ENCODE measurements around the gene CD33.
"Not testable (repeated sequence)": the region's sequence is repeated elsewhere in the genome, so short reads cannot be mapped to it uniquely, and the experiment has no call there.

Gene CD33

DNA sequence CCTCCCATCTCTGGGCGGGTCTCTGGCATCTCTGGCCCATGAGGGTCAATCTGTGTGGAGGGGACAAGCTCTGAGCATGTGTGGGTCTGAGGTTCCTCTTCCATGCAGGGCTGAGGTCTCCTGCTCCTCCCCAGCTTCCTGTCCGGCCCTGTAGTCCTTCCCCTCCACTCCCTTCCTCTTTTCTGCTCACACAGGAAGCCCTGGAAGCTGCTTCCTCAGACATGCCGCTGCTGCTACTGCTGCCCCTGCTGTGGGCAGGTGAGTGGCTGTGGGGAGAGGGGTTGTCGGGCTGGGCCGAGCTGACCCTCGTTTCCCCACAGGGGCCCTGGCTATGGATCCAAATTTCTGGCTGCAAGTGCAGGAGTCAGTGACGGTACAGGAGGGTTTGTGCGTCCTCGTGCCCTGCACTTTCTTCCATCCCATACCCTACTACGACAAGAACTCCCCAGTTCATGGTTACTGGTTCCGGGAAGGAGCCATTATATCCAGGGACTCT is at the start of gene CD33:
CD33 (plus strand) TSS at position 183 of the 496 bp plus-strand sequence; CDS start at position 222, 39 bp downstream.
- not testable (repeated sequence) for DNase-seq (ENCODE audit: low spot score)

DNA sequence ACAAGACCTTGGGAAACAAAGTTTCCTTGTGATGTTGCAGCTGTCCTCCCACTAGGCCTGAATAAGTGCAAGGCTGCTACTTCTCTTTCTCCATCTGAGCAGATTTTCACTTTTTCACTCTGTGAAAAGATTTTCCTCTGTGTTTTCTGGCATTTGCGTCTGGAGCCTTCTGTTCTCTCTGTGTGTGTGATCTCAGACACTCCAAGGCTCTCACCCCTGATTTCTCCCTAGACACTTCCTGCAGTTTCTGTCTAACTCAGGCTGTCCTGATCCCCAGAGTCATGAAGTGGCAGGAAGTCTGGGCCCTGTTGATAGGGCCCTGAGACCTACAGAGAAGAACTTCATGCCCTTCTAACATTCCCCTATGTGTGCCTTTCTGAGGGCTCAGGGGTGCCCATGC is 45.6 kb upstream of the CD33 start:
- DNase-seq (ENCODE audit: low spot score), result no peak

DNA sequence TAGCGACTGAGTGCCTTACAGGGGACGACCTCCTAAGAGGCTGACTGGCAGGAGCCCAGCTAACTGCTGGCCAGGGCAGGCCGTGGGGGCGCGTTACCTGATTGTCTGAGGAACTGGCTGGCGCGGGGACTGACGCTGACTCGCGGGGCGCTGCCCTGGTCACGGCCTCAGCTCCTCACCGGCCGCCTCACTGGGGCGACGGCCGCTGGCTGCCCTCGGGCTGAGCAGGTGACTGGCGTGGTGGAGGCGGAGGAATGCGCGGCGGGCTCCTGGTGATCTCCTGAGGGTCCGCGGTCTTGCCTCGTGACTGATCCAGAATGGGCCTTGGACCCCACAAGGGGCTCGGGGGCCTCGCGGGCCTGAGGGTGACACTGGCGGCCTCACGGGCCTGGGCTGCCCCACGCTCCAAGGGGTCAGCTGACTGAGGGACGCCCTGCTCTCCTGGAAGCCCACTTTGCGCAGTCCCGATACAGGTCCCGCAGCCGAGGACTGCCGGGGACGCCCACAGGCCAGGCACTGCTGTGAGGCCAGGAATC is 43.4 kb upstream of the CD33 start:
- DNase-seq (ENCODE audit: low spot score), result no peak

DNA sequence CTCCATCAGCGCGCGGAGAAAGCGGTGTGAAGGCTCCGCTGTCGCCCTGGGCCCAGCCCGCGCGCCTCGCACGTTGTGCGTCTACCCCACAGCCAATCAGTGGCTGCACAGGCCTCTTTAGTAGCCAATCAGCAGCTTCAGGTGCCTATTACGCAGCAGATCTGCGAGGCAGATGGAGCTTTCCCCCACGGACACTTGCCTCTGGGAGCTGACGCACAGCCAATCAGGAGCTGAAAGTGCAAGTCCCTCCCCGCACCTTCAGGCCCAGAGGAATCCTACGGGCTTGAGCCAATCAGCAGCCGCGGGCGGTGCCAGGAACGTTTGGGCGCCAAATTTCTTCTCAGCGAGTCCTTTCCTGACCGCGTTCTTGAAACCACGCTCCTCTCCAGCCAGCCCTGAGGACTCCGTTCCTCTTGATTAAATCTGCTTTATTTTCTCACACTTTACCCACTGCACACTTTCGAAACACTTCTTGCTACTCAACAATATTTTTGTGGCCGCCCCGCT is 42.9 kb upstream of the CD33 start:
- DNase-seq (ENCODE audit: low spot score), result no peak

DNA sequence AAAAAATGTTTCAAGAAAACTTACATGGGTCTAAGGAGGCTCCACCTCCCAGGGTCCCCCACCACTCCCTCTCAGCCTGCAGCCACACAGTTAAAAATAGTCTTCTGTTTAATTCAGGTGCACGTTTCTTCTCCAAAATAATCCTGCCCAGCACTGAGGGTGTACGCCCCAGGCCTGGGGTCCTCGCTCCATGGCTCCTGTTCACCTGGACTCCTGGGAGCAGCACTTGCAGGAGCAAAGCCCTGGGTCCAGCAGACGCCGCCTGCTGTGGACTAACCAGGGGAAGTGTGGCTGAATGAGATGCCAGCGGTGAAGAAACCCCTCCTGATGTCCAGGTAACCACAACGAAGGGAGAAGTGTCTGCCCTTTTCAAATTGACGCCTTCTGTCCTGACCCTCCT is 41.3 kb upstream of the CD33 start:
- DNase-seq (ENCODE audit: low spot score), result no peak

DNA sequence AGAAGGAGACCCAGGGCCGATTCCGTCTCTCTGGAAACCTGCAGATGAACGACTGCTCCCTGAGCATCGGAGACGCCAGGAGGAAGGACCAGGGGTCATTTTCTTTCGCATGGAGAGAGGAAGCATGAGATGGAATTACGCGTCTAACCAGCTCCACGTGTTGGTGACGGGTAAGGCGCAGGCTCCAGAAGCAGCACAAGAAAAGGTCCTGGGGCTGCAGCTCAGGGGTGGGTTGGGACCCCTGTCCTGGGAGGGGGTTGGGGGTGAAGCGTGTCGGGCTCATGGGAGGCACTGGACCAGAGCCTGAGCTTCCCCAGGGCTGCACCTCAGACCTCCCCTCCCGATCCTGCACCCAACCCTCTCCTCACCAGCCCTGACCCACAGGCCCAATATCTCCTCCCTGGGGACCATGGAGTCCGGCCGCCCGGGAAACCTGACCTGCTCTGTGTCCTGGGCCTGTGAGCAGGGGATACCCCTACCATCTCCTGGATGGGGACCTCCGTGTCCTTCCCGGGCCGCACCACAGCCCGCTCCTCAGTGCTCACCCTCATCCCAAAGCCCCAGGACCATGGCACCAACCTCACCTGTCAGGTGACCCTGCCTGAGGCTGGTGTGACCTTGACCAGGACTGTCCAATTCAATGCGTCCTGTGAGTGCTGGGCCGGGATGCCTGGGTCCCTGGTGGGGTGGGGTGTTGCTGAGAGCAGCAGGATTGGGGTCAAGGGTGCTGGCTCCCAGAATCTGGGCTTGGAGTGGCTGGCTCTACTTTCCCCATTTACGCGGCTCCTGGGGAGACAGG is 39.6 kb upstream of the CD33 start:
- DNase-seq (ENCODE audit: low spot score), result no peak

DNA sequence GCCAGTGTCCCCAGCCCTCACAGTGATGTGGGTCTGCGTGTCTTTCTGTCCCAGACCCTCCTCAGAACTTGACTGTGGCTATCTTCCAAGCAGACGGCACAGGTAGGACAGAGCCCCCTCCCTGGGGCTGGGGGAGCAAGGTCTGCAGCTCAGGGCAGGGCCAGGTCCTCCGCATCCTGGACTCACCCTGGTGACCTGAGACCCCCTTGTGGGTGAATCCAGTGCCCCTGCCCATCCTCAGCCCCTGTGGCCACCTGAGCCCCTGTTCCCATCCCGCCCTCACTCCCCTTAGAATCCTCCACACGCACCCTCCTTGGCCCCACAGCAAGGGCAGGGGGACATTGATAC is 39.0 kb upstream of the CD33 start:
- DNase-seq (ENCODE audit: low spot score), result no peak

DNA sequence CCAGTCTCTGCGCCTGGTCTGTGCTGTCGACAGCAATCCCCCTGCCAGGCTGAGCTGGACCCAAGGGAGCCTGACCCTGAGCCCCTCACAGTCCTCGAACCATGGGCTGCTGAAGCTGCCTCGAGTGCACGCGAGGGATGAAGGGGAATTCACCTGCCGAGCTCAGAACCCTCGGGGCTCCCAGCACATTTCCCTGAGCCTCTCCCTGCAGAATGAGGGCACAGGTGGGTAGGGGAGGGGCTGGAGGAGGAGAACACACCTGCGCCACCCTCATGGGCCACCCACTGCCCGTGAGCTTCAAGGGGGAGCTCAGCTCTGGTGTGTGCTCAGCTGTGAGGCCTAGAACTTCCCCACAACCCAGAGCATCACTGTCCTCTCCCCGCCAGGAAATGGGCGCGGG is 38.6 kb upstream of the CD33 start:
- no peak for DNase-seq (ENCODE audit: low spot score)

DNA sequence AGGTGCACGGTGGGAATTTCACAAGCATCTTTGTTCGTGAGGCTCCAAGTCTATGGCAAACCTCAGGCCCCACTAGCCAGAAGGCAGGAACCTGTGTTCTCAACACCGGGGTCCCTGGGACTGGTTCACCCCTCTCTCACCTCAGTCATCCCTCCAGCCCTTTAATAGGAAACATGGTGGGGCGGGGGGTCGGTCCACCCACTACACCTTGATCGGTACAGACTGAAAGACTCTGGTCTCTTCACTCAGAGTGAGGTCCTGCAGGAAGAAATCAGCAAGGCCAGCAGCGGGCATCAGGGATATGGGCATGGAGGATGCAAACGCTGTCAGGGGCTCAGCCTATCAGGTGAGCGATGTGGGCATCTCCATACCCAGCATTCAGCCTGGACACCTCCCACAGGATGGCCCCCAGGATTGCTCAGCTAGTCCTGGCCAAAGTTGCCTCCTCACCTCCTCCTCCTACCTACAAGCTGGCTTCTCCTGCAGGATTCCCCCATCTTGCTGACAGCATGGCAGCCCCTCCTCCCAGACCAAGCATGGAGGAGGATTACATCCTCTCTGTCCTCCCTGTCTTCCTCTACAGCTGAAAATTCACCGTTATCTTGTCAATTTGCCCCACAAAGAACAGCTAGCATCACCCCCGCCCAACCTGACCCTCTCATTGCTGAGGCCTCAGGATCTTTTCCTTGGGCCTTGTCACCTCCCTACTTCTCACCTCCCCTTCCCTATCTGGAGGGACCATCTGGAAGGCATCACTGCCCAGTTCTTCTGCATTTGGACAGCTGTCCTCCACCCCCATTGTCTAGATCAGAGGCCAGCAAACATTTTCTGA is 37.3 kb upstream of the CD33 start:
- no peak for DNase-seq (ENCODE audit: low spot score)

DNA sequence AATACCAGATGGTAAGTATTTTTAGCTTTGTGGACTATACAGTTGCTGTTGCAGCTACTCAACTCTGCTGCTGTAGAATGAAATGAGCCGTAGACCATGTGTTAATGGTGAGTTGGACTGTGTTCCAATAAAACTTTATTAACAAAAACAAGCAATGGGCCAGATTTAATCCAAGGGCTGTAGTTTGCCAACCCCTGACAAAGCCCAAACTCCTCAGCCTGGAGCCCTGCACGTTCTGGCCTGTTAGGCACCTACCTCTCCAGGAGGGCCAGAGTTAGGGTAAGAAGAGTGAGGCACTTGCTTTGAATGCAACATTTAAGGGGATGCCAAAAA is 36.7 kb upstream of the CD33 start:
- DNase-seq (ENCODE audit: low spot score), result no peak

DNA sequence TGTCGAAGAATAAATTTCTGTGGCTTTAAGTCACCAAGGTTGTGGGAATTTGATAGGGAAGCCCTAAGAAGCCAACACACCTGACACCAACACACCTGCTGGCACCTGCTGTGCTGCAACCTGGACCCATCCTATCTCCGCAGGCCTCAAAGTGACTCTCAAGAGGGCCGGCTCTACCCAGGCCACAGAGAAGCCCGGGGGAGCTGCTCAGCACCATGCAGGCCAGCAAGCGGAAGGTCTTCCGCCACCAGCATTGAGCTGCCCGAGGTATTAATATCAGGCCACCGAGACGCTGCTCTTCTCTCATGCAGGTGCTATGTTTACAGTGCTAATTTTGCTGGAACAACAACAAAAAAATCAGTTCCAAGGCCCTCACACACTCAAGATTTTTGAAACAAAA is 32.2 kb upstream of the CD33 start:
- DNase-seq (ENCODE audit: low spot score), result no peak

DNA sequence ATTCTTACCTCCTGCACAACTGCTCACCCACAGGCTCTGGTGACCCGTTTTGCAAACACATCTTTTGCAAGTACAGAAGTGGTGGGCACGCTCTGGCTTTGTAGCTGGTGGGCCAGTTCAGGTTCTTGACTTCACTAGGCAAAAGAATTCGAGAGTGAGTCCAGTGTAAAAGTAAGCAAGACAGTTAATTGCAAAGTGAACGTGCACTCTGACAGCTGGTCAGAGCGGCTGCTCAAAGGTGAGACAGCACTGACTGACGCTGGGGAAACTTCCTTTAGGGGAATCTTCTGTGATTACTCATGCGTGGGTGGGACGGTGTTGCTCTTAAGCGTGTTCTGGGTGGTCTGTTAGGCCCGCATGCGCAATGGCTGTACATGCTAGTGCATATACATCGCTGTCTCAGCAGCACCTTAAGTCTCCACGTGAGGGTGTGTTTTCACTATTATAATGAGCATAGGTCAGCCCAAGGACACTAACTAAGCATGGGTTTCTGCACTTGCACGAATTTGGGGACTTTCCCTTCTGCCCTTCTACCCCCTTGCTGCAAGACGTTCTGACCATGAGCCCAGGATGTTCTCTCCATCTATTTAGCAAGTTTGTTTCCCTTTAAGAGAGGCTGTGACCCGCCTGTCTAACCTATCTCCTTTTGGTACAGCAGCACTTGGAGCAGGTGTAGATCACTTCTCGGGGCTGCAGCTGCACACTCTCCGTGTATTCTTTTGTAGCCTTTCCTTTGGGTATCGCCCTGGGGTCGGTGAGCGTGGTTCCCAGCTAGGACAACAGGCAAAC is 30.2 kb upstream of the CD33 start:
- DNase-seq (ENCODE audit: low spot score), result peak; percentile 20

DNA sequence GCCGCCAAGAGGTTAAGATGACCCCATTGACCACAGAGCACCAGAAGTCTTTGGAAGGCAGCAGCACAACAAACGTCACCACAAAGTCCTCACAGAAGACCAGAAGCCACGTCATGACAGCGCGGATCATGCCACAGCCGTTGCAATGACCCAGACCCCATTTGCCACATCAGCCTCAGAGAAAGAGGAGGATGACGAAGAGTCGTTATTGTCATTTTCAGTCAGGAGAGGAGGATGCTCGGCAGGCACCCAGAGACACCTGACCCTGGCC is 29.6 kb upstream of the CD33 start:
- DNase-seq (ENCODE audit: low spot score), result no peak

DNA sequence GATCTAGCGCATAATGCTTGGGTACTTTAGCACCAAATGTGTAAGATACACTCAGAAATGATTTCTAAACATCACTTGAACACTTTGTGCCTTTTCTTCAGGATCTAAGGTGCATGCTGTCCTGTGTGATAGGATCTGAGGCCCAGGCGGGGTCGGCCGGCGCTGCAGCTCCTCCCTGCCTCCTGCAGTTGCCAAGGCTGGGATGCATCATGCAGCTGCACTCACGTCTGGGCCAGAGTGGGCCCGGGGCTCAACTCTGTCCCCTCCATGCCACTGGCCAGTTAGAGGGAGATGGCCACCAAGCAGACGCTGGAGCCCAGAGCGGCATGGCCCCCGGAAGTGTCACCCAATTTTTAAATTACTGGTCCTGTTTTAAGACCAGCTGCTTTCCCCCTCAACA is 29.3 kb upstream of the CD33 start:
- DNase-seq (ENCODE audit: low spot score), result no peak

DNA sequence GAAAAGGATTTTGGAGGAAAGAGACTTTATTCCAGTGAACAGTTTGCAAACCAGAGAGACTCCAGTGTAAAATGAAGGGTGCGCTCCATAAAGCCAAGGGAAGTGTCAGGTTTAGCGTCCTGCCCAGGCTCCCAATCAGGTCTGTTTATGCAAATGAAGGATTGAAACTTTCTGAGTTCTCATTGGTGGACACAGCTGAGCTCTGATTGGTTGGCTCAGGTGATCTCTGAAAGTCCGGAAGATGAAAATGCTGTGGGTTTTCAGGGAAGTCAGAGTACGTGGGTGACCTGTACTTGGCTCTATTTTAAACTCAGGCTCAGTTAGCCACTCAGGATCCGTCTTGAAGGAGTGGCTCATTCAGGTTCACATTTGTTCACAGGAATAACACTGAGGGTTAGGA is 28.7 kb upstream of the CD33 start:
- DNase-seq (ENCODE audit: low spot score), result no peak

DNA sequence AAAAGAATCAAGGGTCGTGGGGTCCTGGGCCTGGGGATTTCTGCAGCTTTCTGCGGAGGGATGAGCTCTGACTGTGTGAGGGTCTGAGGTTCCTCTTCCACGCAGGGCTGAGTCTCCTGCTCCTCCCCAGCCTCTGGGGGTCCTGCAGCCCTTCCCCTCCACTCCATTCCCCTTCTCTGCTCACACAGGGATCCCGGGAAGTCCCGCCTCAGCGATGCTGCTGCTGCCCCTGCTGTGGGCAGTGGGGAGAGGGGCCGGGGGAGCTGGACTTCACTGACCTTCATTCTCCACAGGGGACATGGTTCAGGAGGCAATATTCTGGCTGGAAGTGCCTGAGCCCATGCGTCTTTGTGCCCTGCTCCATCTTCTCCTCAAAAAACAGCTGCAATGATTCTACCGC is 26.2 kb upstream of the CD33 start:
- DNase-seq (ENCODE audit: low spot score), result no peak

DNA sequence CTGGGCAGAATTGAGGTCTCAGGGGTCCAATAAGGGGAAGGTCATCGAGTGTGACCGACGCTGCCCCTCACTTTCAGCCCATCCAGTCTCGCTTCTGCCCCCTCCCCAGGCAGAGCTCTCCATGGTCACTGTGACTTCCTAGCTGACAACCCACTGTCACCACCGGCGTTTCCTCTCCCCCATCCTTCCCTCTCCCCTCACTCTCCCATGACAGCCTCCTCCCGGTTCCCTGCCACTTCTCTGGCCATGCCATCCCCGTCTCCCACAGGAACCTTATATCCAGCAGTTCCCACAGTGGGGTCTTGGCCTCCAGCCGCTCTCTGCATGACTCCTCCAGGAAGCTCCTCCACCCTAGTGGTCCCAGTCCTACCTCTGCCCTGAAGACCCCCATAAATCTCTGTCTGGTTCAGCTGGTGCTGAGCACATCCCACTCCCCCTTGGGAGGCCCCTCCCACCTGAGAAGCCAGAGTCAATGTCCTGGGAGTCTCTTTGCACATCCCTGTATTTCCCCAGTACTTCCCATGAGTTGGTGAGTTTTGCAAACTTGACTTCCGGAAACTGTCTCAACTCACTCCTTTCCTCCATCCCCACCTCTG is 24.7 kb upstream of the CD33 start:
- no peak for DNase-seq (ENCODE audit: low spot score)

DNA sequence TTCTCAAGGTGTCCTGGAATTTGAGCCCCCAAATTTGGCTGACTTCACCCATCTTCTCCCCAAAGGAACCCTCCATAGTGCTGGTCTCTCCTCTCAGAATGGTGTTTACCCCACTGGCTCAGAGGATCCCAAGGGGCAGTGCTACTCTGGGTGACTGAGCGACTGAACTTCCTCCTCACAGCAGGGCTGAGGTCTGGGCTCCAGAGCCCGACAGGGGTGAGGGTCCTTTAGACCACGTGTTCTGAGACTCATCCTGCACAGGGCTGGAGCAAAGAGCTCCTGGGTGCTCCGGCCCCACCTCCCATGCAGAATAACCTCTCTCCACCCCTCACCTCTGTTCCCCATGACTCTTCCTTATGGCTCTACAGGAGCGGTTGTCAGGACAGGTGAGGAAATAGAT is 23.2 kb upstream of the CD33 start:
- no peak for DNase-seq (ENCODE audit: low spot score)

DNA sequence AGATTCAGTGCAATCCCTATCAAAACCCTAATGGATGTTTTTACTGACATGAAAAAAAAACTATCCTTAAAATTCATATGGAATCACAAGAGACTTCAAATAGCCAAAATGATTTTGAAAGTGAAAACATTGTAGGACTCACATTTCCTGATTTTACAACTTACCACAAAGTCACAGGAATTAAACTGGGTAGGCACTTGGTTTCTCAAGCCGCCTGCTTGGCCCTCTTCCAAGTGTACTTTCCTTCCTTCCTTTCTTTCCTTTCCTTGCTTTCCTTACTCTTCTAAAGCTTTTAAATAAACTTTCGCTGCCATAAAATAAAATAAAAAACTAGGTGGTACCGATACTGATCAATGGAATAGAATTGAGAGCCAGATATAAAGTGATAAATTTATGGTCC is 21.0 kb upstream of the CD33 start:
- no peak for DNase-seq (ENCODE audit: low spot score)

DNA sequence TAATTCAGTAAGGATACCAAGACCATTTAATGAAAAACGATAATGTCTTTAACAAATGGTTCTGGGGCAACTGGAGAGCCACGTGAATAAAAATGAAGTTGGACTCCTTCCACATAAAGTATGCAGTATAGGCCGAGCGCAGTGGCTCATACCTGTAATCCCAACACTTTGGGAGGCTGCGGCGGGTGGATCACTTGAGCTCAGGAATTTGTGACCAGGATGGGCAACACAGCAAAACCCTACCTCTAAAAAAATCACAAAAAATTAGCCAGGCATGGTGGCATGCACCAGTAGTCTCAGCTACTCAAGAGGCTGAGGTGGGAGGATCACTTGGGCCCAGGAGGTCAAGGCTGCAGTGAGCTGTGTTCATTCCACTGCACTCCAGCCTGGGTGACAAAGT is 20.6 kb upstream of the CD33 start:
- no peak for DNase-seq (ENCODE audit: low spot score)

DNA sequence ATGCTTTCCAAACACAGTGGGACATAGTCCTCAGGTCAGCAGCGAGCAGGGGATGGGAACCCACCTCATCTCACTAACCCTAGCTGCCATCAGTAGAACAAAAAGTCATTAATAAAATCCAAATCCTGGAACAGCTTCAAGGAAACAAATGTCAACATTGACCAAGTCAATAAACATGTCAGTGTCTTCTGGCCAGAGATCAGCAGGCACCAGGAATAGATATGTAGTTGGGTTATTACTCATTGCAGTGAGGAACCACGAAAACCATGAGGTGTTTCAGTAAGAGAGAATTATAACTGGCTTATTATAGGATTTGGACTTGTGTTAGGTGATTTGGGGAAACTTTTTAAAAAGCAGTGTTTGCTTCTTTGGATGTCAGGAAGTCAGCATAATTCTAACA is 17.1 kb upstream of the CD33 start:
- DNase-seq (ENCODE audit: low spot score), result no peak

DNA sequence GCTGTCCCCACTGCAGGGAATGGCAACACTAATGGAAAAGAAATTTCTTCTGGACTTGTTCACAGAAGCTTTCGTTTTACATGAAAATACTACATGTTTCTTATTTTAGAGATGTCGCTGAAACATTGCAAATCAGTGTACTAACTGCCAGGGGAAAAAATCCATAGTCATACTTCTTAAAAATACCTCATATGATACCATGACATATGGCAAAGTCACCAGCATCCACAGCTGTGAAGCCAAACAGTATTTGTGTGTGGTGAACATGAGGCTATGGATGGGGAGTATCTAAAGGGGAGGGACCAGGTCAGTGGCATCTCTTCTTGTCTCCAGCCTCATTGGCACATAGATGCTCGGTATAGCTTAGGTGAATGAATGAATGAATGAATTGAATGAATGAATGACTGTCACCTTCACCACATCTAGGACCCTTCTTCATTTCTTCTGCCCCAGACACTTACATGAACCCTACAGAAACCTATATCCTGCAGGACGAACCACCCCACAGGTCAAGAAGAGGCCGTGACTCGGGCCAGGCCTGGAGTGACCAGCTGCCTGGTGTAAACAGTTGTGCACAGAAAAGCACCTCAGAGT is 14.6 kb upstream of the CD33 start:
- DNase-seq (ENCODE audit: low spot score), result no peak
